GM23248 (cell line): ENCODE results near the gene LMF1.

Experiments used
- EZH2 ChIP-seq: fragments of 200-600 bp; sonication (generic); IDR thresholded peaks from 2 replicates; pipeline ENCODE4 v1.6.1; 2018; ENCODE audit warnings: antibody characterized with exemption, mild to moderate bottlenecking; ENCODE audit not compliant: insufficient read depth, poor library complexity, severe bottlenecking
- EZH2phosphoT487 ChIP-seq: fragments of 200-600 bp; sonication (generic); IDR thresholded peaks from 2 replicates; pipeline ENCODE4 v1.6.1; 2018; ENCODE audit warnings: antibody characterized with exemption, moderate library complexity, mild to moderate bottlenecking, low read depth; ENCODE audit not compliant: insufficient read depth

DNA sequence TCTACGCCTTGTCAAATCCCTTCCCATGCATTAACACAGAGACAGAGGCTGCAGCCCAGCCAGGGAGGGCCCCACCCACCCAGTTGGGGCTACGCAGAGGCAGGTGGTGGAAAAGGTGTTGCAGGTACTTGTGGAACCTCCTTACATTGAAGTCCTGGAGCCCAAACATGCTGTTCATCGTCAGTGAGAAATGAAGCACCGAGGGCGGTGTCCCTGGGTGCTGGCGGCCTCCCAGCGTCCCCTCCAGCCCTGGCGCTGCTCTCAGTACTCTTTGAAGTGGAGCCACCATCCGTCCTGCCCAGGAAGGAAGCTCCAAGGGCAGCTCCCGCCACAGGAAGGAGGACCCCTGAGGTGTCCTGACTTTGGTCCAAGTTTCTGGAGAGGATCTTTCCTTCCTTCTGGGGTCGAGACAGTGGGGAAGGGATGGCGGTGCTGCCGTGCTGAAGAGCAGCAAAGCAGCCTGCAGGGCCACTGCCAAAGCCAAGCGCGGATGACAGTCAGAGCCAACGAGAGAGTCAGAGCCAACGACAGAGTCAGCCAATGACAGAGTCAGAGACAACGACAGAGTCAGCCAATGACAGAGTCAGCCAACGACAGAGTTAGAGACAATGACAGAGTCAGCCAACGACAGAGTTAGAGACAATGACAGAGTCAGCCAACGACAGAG, 23.4 kb downstream of the LMF1 start:
- no peak for TF ChIP-seq EZH2phosphoT487
- TF ChIP-seq EZH2, result no peak
